ENCODE data around the gene PUSL1.

PUSL1 gene

DNA sequence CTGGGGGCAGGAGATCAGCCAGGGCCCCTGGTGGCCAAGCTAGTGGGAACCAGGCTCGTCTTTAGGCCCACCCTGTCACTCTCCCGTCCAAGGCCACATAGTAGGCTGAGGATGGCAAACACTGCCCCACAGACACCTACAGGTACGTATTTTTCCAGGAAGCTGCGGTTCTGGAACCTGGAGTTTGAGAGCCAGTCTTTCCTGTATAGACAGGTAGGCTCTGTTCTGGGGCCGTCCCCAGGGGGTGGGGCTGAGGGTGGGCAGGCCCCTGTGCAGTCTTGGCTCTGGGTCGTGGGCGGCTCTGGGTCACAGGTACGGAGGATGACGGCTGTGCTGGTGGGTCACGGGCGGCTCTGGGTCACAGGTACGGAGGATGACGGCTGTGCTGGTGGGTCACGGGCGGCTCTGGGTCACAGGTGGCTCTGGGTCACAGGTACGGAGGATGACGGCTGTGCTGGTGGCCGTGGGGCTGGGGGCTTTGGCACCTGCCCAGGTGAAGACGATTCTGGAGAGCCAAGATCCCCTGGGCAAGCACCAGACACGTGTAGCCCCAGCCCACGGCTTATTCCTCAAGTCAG is 2.2 kb downstream of the PUSL1 start:
- H3K27me3 ChIP-seq (ENCODE audit: control insufficient read depth, insufficient read depth, low read length): no peaks in the 10 kb centered on the region
- no peak overlapping the region for H3K9ac ChIP-seq
- no peaks in the 10 kb centered on the region for H3K36me3 ChIP-seq (ENCODE audit: control insufficient read depth, insufficient read depth, low read length)
- no peaks in the 10 kb centered on the region for H3K79me2 ChIP-seq
- H3K9me3 ChIP-seq (ENCODE audit: control insufficient read depth, low read length): no peaks in the 10 kb centered on the region
- H3K4me3 ChIP-seq (ENCODE audit: low read depth, low read length): no peak overlapping the region
- H3K4me1 ChIP-seq: no peaks in the 10 kb centered on the region
- no peak overlapping the region for H2AFZ ChIP-seq
- TF ChIP-seq, protein P1, sequence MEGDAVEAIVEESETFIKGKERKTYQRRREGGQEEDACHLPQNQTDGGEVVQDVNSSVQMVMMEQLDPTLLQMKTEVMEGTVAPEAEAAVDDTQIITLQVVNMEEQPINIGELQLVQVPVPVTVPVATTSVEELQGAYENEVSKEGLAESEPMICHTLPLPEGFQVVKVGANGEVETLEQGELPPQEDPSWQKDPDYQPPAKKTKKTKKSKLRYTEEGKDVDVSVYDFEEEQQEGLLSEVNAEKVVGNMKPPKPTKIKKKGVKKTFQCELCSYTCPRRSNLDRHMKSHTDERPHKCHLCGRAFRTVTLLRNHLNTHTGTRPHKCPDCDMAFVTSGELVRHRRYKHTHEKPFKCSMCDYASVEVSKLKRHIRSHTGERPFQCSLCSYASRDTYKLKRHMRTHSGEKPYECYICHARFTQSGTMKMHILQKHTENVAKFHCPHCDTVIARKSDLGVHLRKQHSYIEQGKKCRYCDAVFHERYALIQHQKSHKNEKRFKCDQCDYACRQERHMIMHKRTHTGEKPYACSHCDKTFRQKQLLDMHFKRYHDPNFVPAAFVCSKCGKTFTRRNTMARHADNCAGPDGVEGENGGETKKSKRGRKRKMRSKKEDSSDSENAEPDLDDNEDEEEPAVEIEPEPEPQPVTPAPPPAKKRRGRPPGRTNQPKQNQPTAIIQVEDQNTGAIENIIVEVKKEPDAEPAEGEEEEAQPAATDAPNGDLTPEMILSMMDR (IDR thresholded peaks at IDR 0.05): no peak
- no peak overlapping the region for H3K27ac ChIP-seq
- H3K4me2 ChIP-seq (ENCODE audit: low read length): no peak overlapping the region

DNA sequence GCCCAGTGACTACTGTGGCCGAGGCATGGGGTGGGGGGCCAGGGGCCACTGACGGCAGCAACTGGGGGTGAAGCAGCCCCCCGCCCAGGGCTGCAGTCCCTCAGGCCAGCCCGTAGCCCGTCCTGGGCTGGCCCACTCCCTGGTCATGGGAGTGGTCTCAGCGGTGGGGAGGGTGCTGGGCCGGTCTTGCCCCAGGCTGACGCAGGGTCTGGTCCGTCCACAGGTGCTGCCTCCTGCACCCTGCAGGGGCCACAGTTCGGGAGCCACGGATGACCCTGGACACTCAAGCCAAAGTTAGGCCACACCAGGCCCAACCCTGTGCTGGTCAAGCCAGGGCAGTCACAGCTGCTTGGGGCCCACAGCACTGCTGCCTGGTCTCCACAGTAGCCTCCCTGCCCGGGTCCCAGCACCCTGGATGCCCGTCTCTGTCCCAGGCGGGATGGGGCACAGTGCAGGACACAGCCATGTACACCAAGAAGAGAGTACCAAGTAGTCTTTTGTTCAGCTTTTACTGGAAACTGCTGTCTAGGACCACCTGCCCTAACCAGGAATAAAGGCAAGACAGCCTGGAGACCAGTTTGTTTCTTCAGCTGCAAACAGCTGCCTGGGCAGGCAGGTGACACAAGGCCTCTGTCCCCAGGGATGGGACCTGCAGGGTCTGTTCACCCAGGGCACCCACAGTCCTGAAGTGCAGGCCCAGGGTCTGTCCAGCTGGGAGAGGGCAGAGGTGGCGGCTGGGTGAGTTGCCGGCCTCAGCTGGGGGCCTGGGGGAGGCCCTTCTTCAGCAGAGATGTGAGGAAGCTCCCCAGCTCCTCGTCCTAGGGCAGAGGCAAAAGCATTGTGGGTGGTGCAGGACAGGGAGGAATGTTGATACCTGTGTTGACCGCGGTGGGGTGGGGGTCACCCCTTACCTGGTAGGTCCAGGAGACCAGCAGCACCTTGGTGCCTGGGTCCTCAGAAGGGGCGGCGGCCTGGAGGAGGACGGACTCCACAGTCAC is 3.0 kb downstream of the PUSL1 start:
- TF ChIP-seq, protein P1 (IDR thresholded peaks at IDR 0.05): no peak
- Histone ChIP-seq H3K4me1 (no peaks in the 10 kb centered on the region), H3K9ac (no peak overlapping the region), H2AFZ (no peak overlapping the region), H3K27ac (no peak overlapping the region), H3K4me2 (ENCODE audit: low read length) (no peak overlapping the region), H3K36me3 (ENCODE audit: control insufficient read depth, insufficient read depth, low read length) (no peaks in the 10 kb centered on the region), H3K79me2 (no peaks in the 10 kb centered on the region), H3K27me3 (ENCODE audit: control insufficient read depth, insufficient read depth, low read length) (no peaks in the 10 kb centered on the region), H3K4me3 (ENCODE audit: low read depth, low read length) (no peak overlapping the region), H3K9me3 (ENCODE audit: control insufficient read depth, low read length) (no peaks in the 10 kb centered on the region)

- H3K9ac ChIP-seq: no peak overlapping the region
Measured at GRCh38 chr1:1312450-1313314, 4.3 kb downstream of the PUSL1 start.

GRCh38 chr1:1313500-1314236 is 5.3 kb downstream of the PUSL1 start:
- H3K36me3 ChIP-seq (ENCODE audit: control insufficient read depth, insufficient read depth, low read length): no peaks in the 10 kb centered on the region
- no peaks in the 10 kb centered on the region for H3K4me1 ChIP-seq
- no peak overlapping the region for H2AFZ ChIP-seq
- TF ChIP-seq, protein P1 (IDR thresholded peaks at IDR 0.05): no peak
- no peak overlapping the region for H3K4me3 ChIP-seq (ENCODE audit: low read depth, low read length)
- H3K27me3 ChIP-seq (ENCODE audit: control insufficient read depth, insufficient read depth, low read length): no peaks in the 10 kb centered on the region
- H3K4me2 ChIP-seq (ENCODE audit: low read length): no peak overlapping the region
- H3K79me2 ChIP-seq: no peaks in the 10 kb centered on the region
- H3K9me3 ChIP-seq (ENCODE audit: control insufficient read depth, low read length): no peaks in the 10 kb centered on the region
- H3K9ac ChIP-seq: no peak overlapping the region
- no peak overlapping the region for H3K27ac ChIP-seq

More at GRCh38 chr1:1312450-1313314, 4.3 kb downstream of the PUSL1 start:
- TF ChIP-seq, protein P1 (IDR thresholded peaks at IDR 0.05): no peak
- Histone ChIP-seq H3K36me3 (ENCODE audit: control insufficient read depth, insufficient read depth, low read length) (no peaks in the 10 kb centered on the region), H3K79me2 (no peaks in the 10 kb centered on the region), H3K4me1 (no peaks in the 10 kb centered on the region), H3K4me2 (ENCODE audit: low read length) (no peak overlapping the region), H2AFZ (no peak overlapping the region), H3K9me3 (ENCODE audit: control insufficient read depth, low read length) (no peaks in the 10 kb centered on the region), H3K27me3 (ENCODE audit: control insufficient read depth, insufficient read depth, low read length) (no peaks in the 10 kb centered on the region), H3K27ac (no peak overlapping the region), H3K4me3 (ENCODE audit: low read depth, low read length) (no peak overlapping the region)

Measured in parathyroid adenoma (tissue), 2 donors.